HG03103 (cell line): Measurements from ENCODE around the gene COL4A4.

ENCODE experiments used
- ATAC-seq: cut with Tn5 transposase; IDR thresholded peaks from one replicate; pipeline ENCODE4 v1.9.1; 2021; ENCODE audit warnings: low read depth; ENCODE audit not compliant: unreplicated experiment

The COL4A4 gene

GRCh38 chr2:227163485-227163997 is 464 bp downstream of the COL4A4 start:
- peak; percentile 49 for ATAC-seq

- ATAC-seq, result no peak
These were observed 2.1 kb downstream of the COL4A4 start for GRCh38 chr2:227161947-227162346.

DNA sequence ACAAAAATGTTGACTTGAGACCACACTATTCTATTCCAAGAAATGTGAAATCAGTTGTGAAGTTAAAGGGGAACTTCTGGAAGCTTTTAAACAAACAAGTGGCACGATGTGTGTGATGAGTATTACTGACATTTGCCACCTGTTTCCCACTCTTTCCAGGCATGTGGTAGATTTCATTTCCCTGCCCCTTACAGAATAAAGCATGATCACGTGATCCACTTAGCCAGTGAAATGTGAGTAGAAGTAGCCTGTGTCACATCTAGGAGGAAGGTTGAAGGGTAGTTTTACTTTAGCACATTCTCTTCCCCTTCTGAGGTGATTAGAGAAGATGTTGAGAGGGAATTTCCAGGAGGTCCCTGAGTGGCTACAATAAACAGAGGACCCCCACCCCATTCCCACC is 3.8 kb downstream of the COL4A4 start:
- no peak for ATAC-seq

- ATAC-seq, result no peak
These were observed 8.8 kb downstream of the COL4A4 start for GRCh38 chr2:227154986-227155774.

DNA sequence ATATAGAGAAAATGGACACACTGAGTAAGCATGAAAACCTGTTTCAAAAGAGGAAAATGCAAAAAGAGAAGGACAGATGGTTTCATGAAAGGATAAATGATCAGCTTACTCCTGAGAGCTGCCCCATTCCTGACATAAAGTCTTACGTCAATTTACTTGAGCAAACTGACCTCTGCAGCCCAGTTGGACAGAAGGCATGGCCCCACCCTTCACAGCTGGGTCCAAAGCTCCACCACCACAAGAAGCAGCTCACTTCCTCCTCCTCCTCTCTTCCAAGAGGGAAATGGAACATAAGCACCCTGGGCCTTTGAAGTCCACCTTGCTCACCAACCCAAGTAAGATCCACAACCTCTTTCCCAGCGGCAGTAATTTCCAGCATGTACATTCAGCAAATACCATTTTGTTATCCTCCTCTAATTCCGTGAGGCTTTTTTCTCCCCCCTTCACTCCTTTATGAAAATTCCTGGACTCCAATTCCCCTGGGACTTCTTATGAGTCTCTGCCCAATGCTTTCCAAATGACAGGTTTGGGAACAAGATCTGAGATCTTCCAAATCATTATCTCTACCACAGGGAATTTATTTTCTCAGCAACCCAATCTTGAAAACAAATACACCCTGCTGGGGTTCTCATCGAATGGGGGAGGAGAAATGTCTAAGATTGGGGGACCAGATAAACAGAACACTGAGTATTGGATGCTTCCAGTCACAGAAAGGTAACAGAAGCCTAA is 10.1 kb downstream of the COL4A4 start:
- no peak for ATAC-seq

GRCh38 chr2:227153307-227153706 is 10.7 kb downstream of the COL4A4 start:
- no peak for ATAC-seq

- no peak for ATAC-seq
These were observed 11.8 kb downstream of the COL4A4 start for GRCh38 chr2:227152093-227152766.

DNA sequence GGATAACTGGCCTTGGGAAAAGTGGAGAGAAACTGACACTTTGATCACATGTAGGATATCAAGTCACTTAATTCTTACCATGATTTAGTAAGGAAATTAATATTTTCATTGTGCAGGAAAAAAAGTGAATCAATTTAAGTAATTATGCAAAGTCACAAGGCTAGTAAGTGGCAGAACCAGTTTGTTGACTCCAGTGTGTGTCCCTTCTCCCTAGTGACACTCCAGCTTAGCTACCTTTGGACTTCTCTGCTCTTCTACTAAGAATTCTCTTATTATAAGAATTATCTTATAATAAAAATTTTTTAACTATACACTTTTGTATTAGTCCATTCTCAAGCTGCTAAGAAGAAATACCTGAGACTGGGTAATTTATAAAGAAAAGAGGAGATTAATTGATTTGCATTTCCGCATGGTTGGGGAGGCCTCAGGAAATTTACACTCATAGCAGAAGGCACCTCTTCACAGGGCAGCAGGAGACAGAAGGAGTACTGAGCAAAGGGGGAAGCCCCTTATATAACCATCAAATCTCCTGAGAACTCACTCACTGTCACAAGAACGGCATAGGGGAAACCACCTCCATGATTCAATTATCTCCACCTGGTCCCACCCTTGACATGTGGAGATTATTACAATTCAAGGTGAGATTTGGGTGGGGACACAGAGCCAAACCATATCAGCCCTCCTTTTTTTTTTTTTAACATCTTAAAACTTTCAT is 13.6 kb downstream of the COL4A4 start:
- no peak for ATAC-seq

DNA sequence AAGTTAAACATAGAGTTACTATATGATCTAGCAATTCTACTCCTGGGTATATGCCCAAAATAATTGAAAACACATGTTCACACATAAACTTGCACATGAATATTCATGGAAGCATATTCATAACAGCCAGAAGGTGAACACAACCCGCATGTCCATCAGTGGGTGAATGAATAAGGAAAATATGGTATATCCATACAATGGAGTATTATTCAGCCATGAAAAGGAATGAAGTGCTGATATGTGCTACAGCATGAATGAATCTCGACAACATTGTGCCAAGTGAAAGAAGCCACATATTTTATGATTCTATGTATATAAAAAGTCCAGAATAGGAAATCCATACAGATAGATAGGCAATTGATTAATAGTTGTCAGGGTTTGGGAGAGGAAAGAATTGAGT is 15.9 kb downstream of the COL4A4 start:
- ATAC-seq, result no peak

DNA sequence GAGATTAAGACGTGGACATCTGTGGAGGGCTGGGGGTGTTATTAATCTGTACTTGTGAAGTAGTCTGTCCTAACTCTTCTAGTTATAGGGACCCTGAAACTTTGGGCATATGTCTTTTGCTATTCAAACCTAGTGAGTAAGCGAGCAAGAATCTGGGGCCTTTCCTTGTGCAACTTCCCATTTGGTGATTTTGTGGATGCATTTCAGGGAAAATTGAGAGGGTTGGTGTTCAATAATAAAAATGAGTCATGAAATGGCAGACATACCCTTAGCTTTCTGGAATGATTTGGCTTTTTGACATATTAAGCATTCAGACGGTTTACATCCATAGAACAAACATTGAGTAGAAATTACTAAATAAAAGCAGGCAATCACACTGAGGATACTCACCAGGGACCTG is 17.0 kb downstream of the COL4A4 start:
- ATAC-seq, result no peak

GRCh38 chr2:227146456-227146855 is 17.5 kb downstream of the COL4A4 start:
- ATAC-seq, result no peak

- ATAC-seq, result no peak
These were observed 20.1 kb downstream of the COL4A4 start for GRCh38 chr2:227143895-227144294.

DNA sequence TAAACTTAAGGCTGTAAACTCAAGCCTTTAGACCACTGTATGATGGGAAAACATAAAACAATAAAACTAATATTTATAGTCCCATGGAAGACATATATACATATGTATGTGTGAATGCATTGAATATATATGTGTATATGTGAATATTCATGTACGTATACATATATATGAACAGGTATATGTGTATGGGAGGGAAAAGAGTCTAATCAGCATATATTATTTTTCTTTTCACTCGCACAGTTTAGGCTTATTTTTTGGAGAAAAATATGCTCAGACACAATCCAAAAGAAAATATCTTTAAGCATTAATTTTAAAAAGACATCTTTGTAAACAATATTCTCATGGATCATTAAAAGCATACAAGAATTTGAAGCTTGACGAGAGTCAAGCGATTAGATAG is 22.7 kb downstream of the COL4A4 start:
- no peak for ATAC-seq

GRCh38 chr2:227134591-227134990 is 29.4 kb downstream of the COL4A4 start:
- ATAC-seq, result no peak

DNA sequence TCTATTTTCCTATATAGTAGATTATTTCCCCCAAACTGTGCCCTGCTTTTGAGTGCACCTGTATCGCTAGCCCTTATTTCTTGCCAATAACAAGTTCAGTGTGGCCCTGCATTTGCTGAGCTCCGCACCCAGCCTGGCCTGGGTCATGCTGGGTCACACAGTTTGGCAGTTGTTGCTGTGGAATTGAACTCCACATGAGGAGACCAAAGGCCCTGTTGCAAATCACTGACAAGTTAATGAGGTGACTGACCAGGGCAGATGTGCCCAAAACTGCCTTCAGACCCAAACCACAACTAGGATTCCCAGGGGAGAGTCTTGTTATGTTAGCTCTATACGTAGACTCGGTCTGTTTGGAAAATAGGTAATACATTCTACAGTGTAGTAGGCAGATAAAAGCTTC is 31.0 kb downstream of the COL4A4 start:
- no peak for ATAC-seq

DNA sequence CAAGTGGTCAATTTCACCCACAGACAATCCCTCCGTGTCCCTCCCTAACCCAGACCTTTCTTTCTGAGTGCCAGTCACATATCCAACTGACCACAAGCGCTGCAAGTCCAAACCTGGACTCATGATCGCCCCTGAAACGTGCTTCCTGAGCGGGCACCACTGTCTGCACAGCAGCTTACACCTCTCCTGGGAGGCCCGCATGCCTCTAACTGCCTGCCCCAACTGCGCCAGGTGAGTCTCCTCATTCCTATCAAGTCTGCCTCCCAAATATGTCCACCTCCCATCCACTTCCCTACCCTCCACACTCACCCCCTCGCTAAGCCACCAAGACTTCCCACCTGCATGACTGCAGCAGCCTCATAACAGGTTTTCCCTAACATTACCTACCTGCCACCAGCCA is 33.4 kb downstream of the COL4A4 start:
- ATAC-seq, result no peak

DNA sequence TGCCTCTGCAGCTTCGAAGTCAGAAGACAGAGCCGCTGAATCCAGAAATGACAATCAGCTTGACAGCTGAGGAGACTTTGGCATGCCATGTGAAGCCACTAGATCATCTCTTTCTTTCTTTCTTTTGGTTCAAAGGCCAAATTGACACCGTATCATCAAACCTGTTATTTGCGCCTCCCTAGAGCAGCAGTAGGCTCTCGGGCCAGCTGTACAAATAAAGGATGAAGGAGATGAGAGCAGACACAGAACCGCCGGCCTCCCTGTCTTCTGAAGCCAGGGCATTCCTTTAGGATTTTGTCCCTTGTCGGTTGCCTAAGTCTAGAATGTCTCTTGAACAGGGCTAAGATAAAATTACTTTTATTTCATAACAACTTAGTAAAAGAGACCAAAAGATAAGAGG is 36.8 kb downstream of the COL4A4 start:
- ATAC-seq, result no peak

DNA sequence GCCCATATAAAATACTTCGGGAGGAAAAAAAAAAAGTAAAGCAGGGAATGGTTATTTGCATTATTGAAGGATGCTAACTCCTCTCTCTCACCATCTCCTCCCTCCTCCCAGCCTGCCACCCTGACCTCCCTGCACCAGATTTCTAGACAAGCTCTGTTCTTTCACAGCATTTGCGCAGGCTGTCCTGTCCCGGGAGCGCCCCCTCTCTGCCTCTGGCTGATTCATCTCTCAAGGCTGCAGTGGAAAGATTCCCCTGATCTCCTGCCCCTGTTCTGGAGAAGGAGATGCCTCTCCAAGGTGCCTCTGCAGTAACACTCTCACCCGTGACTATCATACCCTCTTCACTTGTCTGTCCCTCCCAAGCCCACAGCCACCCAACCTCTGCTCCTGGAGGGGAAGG is 38.5 kb downstream of the COL4A4 start:
- ATAC-seq, result no peak

DNA sequence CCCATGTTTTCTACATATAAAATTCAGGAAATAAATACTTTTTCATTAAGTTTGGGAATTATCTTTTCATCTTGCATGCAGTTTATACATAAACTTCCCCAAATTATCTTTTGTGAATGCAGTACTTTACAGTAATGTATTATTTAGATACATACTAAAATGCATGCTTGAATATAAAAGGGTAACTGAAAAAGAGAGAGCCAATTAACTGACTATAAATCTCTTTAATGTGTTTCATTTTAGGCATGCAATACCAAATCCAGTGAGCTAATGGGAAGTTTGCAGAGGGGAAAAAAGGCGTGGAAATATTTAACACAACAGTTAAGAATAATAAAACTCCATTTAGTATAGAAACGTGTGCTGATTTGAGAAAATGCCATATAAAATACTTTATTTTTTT is 39.2 kb downstream of the COL4A4 start:
- ATAC-seq, result no peak

- ATAC-seq, result no peak
These were observed 40.3 kb downstream of the COL4A4 start for GRCh38 chr2:227123697-227124096.

DNA sequence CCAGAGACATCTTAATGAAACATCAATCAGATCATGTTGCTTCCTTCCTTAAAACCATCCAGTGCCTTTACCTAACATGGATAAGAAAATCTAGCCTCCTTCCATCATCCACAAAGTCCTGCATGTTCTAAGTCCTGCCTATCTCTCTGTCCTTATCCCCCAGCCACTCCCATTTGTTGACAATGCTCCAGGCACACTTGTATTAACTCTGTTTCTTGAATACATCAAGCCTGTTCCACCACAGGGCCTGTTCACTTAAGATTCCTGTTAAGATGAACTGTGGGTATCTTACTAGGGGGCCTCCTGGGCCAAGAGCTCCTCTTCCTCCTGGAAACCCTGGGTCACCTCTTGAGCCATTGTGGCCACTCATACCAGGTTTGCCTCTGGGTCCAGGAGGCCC is 45.7 kb downstream of the COL4A4 start:
- ATAC-seq, result no peak
